K562 (cell line): Measurements from ENCODE around the gene NOL8. TPM values are rescaled to one million over a fixed set of nuclear protein-coding genes. Genes with fewer than 3 reads are reported as not detected.

Experiments
- BRF1 ChIP-seq: IDR thresholded peaks from 3 replicates; pipeline ENCODE4 v1.6.1; 2011; ENCODE audit warnings: borderline replicate concordance, mild to moderate bottlenecking; ENCODE audit not compliant: insufficient read length; ENCODE audit errors: extremely low read depth
- ETS2 ChIP-seq: IDR thresholded peaks from 2 replicates; pipeline ENCODE4 v1.6.1; 2016; ENCODE audit warnings: borderline replicate concordance, missing genetic modification characterization, mild to moderate bottlenecking, moderate library complexity, missing compliant biosample characterization; ENCODE audit not compliant: poor library complexity, severe bottlenecking
- FOXA3 ChIP-seq, 2 experiments: fragments of 450-650 bp in 1 of 2; sonication (generic) in 1 of 2; formaldehyde crosslinking; IDR thresholded peaks in 1 of 2; conservative IDR thresholded peaks in 1 of 2; 2 replicates each; pipeline versions ENCODE4 v1.4.0 to v1.8.0; 2020 to 2022; ENCODE audit warnings: mild to moderate bottlenecking in 2 of 2, missing genetic modification reagents in 1 of 2
- MTA3 ChIP-seq: fragments of 450-650 bp; formaldehyde crosslinking; IDR thresholded peaks from 2 replicates; pipeline ENCODE4 v1.6.1; 2017; ENCODE audit warnings: mild to moderate bottlenecking, borderline replicate concordance
- NONO ChIP-seq, 2 experiments: fragments of 200-400 bp in 1 of 2; fragments of 450-650 bp in 1 of 2; formaldehyde crosslinking in 1 of 2; IDR thresholded peaks; 2 replicates each; pipeline ENCODE4 v1.6.1; 2017; ENCODE audit warnings: low read depth in 2 of 2, mild to moderate bottlenecking in 2 of 2, moderate library complexity in 2 of 2, low read length in 1 of 2
- TAF9B ChIP-seq: fragments of 450-650 bp; IDR thresholded peaks from 2 replicates; pipeline ENCODE4 v1.6.1; 2018; ENCODE audit warnings: mild to moderate bottlenecking; ENCODE audit not compliant: partially characterized antibody
- TGIF2 ChIP-seq: sonication (generic); formaldehyde crosslinking; IDR thresholded peaks from 2 replicates; pipeline ENCODE4 v1.8.1; 2022; ENCODE audit warnings: mild to moderate bottlenecking, missing genetic modification reagents, moderate library complexity
- YY1 ChIP-seq, 3 experiments: IDR thresholded peaks; 2 replicates each; pipeline ENCODE4 v1.6.1; 2011; ENCODE audit warnings: low read length in 2 of 3, mild to moderate bottlenecking in 2 of 3, moderate library complexity in 2 of 3, borderline replicate concordance in 1 of 3, control low read depth in 1 of 3, low read depth in 1 of 3; ENCODE audit not compliant: insufficient read depth in 3 of 3, insufficient replicate concordance in 2 of 3, control insufficient read depth in 1 of 3, insufficient read length in 1 of 3; ENCODE audit errors: extremely low read depth in 1 of 3
- ZNF224 ChIP-seq: sonication (generic); formaldehyde crosslinking; IDR thresholded peaks from 2 replicates; pipeline ENCODE4 v1.8.0; 2022; ENCODE audit warnings: mild to moderate bottlenecking, missing genetic modification reagents
- ZNF561 ChIP-seq: fragments of 450-650 bp; formaldehyde crosslinking; conservative IDR thresholded peaks from 2 replicates; pipeline ENCODE4 v1.4.0; 2020; ENCODE audit warnings: mild to moderate bottlenecking, moderate library complexity
- ZNF644 ChIP-seq: fragments of 200-800 bp; sonication (Bioruptor generic); IDR thresholded peaks from 2 replicates; pipeline ENCODE4 v1.6.1; 2016; ENCODE audit warnings: low read depth, missing genetic modification characterization, missing compliant biosample characterization
- ZNF717 ChIP-seq: fragments of 250-450 bp; sonication (Bioruptor Pico); IDR thresholded peaks from 2 replicates; pipeline ENCODE4 v1.5.0; 2021
- polyA plus RNA-seq, 8 experiments: library from polyadenylated mRNA; depleted of rRNA in 4 of 8; stranded (reverse) in 5 of 8; unstranded in 3 of 8; fragments of >200 nt; fragmentation: Nextera tagmentation in 2 of 8; fragmentation: Illumina TruSeq in 1 of 8; extraction: Ambion mirVana in 2 of 8; extraction: Trizol in 1 of 8; gene quantifications; 2 replicates each; pipeline versions ENCODE4 v1.2.1 to v1.2.3, GENCODE V29; 2011 to 2014; ENCODE audit warnings: inconsistent platforms in 1 of 8, missing spikeins in 1 of 8
- total RNA-seq, 7 experiments: library from RNA; depleted of rRNA in 6 of 7; stranded (reverse); fragments of >200 nt in 6 of 7; fragmentation: Illumina TruSeq in 2 of 7; extraction: Trizol in 2 of 7; gene quantifications; 2 replicates each; pipeline versions ENCODE4 v1.2.1 to v1.2.3, GENCODE V29; 2011 to 2021; ENCODE audit warnings: low replicate concordance in 1 of 7
- TF ChIP-seq, protein P1 (sequence below), 2 experiments: fragments of 450-650 bp in 1 of 2; sonication (generic) in 1 of 2; formaldehyde crosslinking in 1 of 2; IDR thresholded peaks; 2 replicates each; pipeline versions ENCODE4 v1.7.1 to v1.9.0; 2016 to 2022; ENCODE audit warnings: inconsistent platforms in 1 of 2, mild to moderate bottlenecking in 1 of 2, missing genetic modification reagents in 1 of 2
- TF ChIP-seq, protein P2 (sequence below): sonication (generic); formaldehyde crosslinking; IDR thresholded peaks from 2 replicates; pipeline ENCODE4 v1.8.1; 2022; ENCODE audit warnings: missing genetic modification reagents

The NOL8 gene
- total and polyA plus RNA-seq, 9 of the 15 experiments (the other 6 are each of a cell fraction or from before 2014, with no cell fraction given), result 51.3 to 91.5 (median 58.7) TPM

DNA sequence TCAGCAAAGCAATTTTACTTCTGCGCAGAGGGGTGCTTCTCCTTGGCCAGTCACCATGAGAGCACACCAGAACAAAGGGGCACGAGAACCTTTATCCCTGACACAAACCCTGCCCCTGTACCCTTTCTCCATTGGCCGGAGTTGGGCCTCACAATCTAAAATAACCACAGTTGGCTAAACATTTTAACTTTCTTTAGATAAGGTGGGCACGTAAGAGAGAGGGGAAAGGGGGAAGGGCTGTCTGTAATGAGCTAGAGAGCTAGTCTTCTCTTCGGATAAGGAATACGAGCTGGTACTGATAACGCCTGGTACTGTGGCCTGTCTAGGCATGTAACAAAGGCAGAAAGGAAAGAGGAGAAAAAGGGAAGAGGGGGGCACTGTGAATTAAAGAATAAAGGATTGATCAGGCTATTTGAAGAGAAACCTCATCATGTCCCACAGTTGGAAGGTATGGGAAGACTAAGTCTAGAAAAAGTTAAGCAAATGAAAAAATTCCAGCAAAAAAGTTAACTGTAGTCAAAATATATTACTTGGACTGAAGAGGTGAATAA is 29.8 kb downstream of the NOL8 start (continued):
- TF ChIP-seq, protein P1, sequence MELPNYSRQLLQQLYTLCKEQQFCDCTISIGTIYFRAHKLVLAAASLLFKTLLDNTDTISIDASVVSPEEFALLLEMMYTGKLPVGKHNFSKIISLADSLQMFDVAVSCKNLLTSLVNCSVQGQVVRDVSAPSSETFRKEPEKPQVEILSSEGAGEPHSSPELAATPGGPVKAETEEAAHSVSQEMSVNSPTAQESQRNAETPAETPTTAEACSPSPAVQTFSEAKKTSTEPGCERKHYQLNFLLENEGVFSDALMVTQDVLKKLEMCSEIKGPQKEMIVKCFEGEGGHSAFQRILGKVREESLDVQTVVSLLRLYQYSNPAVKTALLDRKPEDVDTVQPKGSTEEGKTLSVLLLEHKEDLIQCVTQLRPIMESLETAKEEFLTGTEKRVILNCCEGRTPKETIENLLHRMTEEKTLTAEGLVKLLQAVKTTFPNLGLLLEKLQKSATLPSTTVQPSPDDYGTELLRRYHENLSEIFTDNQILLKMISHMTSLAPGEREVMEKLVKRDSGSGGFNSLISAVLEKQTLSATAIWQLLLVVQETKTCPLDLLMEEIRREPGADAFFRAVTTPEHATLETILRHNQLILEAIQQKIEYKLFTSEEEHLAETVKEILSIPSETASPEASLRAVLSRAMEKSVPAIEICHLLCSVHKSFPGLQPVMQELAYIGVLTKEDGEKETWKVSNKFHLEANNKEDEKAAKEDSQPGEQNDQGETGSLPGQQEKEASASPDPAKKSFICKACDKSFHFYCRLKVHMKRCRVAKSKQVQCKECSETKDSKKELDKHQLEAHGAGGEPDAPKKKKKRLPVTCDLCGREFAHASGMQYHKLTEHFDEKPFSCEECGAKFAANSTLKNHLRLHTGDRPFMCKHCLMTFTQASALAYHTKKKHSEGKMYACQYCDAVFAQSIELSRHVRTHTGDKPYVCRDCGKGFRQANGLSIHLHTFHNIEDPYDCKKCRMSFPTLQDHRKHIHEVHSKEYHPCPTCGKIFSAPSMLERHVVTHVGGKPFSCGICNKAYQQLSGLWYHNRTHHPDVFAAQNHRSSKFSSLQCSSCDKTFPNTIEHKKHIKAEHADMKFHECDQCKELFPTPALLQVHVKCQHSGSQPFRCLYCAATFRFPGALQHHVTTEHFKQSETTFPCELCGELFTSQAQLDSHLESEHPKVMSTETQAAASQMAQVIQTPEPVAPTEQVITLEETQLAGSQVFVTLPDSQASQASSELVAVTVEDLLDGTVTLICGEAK (IDR thresholded peaks at IDR 0.05), result peak; percentile 18; the same call in 1 of the 2 replicates
- TF ChIP-seq, protein P1 (CRISPR knock-in tag; IDR thresholded peaks at IDR 0.05), result no peak
- TF ChIP-seq TGIF2 (CRISPR knock-in tag) (no peak), ZNF644 (tag) (0 out of 2 replicates have a peak, but pooled peaks have one; percentile 54), ZNF717 (CRISPR knock-in tag) (no peak), ZNF224 (no peak), YY1 (IDR thresholded peaks at IDR 0.05; ENCODE audit: borderline replicate concordance in 1 of 3, control insufficient read depth in 1 of 3, extremely low read depth in 1 of 3, insufficient read depth in 3 of 3, insufficient read length in 1 of 3, insufficient replicate concordance in 2 of 3, low read depth in 1 of 3, low read length in 2 of 3) (no peak), ETS2 (tag) (no peak), FOXA3 (CRISPR knock-in tag; conservative IDR thresholded peaks at IDR 0.05 in 1 of 2, IDR thresholded peaks at IDR 0.05 in 1 of 2) (no peak), MTA3 (peak; percentile 58; the same call in 1 of the 2 replicates), NONO (IDR thresholded peaks at IDR 0.05; ENCODE audit: low read depth in 2 of 2, low read length in 1 of 2) (no peak), ZNF561 (CRISPR knock-in tag) (no peak), TAF9B (no peak), BRF1 (no peak)
- TF ChIP-seq, protein P2, sequence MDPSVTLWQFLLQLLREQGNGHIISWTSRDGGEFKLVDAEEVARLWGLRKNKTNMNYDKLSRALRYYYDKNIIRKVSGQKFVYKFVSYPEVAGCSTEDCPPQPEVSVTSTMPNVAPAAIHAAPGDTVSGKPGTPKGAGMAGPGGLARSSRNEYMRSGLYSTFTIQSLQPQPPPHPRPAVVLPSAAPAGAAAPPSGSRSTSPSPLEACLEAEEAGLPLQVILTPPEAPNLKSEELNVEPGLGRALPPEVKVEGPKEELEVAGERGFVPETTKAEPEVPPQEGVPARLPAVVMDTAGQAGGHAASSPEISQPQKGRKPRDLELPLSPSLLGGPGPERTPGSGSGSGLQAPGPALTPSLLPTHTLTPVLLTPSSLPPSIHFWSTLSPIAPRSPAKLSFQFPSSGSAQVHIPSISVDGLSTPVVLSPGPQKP (CRISPR knock-in tag), result no peak
